Measurements from ENCODE around the gene TRNP1.

Gene TRNP1

GRCh38 chr1:27025718-27026117 lies 32.2 kb downstream of the TRNP1 start:
- H3K4me3 ChIP-seq (ENCODE audit: insufficient read depth, low read depth, low read length, poor library complexity, severe bottlenecking), result no peak overlapping the region
- no peaks in the 10 kb centered on the region for H3K9me3 ChIP-seq (ENCODE audit: control insufficient read depth, low read length)
- no peak for DNase-seq
- H3K36me3 ChIP-seq (ENCODE audit: control insufficient read depth, insufficient read depth, low read length), result no peaks in the 10 kb centered on the region
- H3K27me3 ChIP-seq (replicated peaks; ENCODE audit: control insufficient read depth, insufficient read depth, low read length, poor library complexity, severe bottlenecking), result peaks cover 3% of the 10 kb centered on the region
- no peaks in the 10 kb centered on the region for H3K4me1 ChIP-seq (ENCODE audit: control insufficient read depth, insufficient read depth, low read length, poor library complexity, severe bottlenecking)
- H3K27ac ChIP-seq (ENCODE audit: insufficient read depth, low read length, poor library complexity, severe bottlenecking), result no peak overlapping the region

DNA sequence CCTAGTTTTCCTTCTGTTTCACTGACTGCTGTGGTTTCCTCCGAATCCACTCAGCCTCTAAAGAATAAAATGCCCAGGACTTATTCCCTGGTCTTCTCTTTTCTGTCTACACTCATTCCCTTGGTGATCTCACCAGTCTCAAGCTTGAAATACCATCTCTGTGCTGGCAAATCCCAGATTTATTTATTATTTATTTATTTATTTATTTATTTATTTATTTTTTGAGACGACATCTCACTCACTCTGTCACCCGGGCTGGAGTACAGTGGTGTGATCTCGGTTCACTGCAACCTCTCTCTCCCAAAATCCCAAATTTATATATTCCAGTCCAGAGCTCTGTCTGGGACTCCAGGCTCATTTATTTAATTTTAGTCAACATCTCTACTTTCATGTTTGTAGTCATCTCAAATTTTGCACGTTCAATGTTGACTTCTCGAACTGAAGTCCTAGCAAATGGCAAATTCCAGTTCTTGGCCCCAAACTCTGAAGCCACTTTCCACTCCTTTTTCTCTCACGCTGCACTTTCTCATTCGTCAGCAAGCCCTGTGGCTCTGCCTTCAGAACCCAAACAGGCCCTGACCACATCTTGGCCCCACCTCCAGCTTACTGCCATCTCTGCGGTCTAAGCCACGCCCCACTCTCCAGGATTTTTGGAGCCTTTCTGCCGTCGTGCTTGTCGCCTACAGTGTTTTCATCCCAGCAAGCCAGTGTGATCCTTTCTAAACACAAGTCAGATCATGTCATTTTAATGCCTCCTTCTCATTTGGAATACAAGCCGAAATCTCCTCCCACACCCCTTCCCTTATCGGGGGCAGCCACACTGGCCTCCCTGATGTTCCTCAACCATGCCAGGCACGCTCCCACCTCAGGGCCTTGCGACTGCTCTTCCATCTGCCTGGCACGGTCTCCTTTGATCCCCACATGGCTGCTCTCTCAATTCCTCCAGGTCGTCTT lies 33.4 kb downstream of the TRNP1 start:
- H3K4me1 ChIP-seq (ENCODE audit: control insufficient read depth, insufficient read depth, low read length, poor library complexity, severe bottlenecking), result no peaks in the 10 kb centered on the region
- H3K9me3 ChIP-seq (ENCODE audit: control insufficient read depth, low read length), result no peaks in the 10 kb centered on the region
- H3K27me3 ChIP-seq (replicated peaks; ENCODE audit: control insufficient read depth, insufficient read depth, low read length, poor library complexity, severe bottlenecking), result peaks cover 4% of the 10 kb centered on the region
- no peak overlapping the region for H3K27ac ChIP-seq (ENCODE audit: insufficient read depth, low read length, poor library complexity, severe bottlenecking)
- no peaks in the 10 kb centered on the region for H3K36me3 ChIP-seq (ENCODE audit: control insufficient read depth, insufficient read depth, low read length)
- no peak overlapping the region for H3K4me3 ChIP-seq (ENCODE audit: insufficient read depth, low read depth, low read length, poor library complexity, severe bottlenecking)
- no peak for DNase-seq

- Histone ChIP-seq H3K9me3 (ENCODE audit: control insufficient read depth, low read length) (no peaks in the 10 kb centered on the region), H3K4me3 (ENCODE audit: insufficient read depth, low read depth, low read length, poor library complexity, severe bottlenecking) (no peak overlapping the region), H3K27me3 (replicated peaks; ENCODE audit: control insufficient read depth, insufficient read depth, low read length, poor library complexity, severe bottlenecking) (peaks cover 7% of the 10 kb centered on the region), H3K27ac (ENCODE audit: insufficient read depth, low read length, poor library complexity, severe bottlenecking) (no peak overlapping the region), H3K36me3 (ENCODE audit: control insufficient read depth, insufficient read depth, low read length) (no peaks in the 10 kb centered on the region), H3K4me1 (ENCODE audit: control insufficient read depth, insufficient read depth, low read length, poor library complexity, severe bottlenecking) (no peaks in the 10 kb centered on the region)
- no peak for DNase-seq
Measured at GRCh38 chr1:27027575-27028250, 34.2 kb downstream of the TRNP1 start.

DNA sequence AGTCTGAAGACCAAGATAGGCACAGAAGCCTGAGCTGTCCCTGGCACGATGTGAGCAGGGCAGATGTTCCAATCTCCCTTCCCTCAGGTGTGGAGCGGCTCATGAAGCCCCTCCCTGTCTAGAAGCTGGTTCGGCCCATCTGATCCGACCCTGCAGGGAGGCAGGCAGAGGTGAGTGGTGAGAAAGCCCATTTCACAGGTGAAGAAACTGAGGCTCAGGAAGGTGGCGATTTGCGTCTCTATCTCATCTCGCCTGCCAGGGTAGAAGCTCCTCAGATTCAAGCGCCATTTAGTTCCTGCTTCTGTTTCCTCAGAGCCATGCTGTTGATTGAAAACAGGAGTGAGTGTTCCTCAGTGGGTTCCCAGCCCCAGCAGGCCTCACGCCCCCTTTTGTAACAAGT lies 36.0 kb downstream of the TRNP1 start:
- no peak for DNase-seq
- no peak overlapping the region for H3K4me3 ChIP-seq (ENCODE audit: insufficient read depth, low read depth, low read length, poor library complexity, severe bottlenecking)
- H3K9me3 ChIP-seq (ENCODE audit: control insufficient read depth, low read length), result no peaks in the 10 kb centered on the region
- H3K27ac ChIP-seq (ENCODE audit: insufficient read depth, low read length, poor library complexity, severe bottlenecking), result no peak overlapping the region
- no peaks in the 10 kb centered on the region for H3K4me1 ChIP-seq (ENCODE audit: control insufficient read depth, insufficient read depth, low read length, poor library complexity, severe bottlenecking)
- no peaks in the 10 kb centered on the region for H3K36me3 ChIP-seq (ENCODE audit: control insufficient read depth, insufficient read depth, low read length)
- H3K27me3 ChIP-seq (replicated peaks; ENCODE audit: control insufficient read depth, insufficient read depth, low read length, poor library complexity, severe bottlenecking), result peaks cover 7% of the 10 kb centered on the region

DNA sequence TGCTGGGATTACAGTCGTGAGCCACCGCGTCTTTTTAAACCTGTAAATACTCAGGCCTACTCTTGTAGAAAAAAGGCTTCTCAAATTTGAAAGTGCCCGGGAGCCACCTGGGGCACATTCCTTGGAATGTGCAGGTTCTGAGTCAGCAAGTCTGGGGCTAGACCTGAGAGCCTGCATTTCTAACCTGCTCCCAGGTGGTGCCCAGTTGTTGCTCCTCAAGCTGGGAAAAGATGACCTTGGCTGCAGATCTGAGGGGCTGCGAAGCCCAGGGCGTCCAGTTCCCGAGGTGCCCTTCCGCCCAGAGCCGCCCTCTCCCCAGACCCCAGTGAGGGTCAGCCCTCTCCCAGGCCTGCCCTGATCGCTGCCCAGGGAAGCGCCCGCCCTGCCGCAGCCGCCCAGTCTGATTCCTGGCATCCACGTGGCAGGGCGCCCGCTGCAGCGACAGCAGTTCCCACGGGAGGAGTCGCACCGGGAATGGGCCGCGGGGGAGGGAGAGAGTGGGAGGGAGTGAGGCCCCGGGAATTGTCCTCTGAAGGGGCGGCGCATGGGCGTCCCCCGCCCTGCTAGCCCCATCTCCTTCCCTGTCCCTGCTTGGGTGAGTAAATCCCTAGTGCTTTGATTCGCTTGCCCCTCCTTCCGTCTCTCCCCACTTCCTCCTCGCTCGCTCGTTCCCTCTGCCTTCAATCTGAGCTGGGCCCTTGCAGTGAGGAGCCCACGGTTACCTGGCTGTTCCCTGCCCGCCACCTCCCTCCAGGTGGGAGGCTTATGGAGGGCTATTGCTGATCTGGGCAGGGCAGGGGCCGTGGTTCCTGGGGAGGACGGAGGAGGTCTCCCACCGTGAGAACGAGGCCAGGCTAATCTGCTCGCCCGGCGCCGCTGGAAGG lies 38.0 kb downstream of the TRNP1 start:
- Histone ChIP-seq H3K9me3 (ENCODE audit: control insufficient read depth, low read length) (no peaks in the 10 kb centered on the region), H3K27ac (ENCODE audit: insufficient read depth, low read length, poor library complexity, severe bottlenecking) (no peak overlapping the region), H3K27me3 (replicated peaks; ENCODE audit: control insufficient read depth, insufficient read depth, low read length, poor library complexity, severe bottlenecking) (peaks cover 7% of the 10 kb centered on the region), H3K4me3 (ENCODE audit: insufficient read depth, low read depth, low read length, poor library complexity, severe bottlenecking) (no peak overlapping the region), H3K4me1 (ENCODE audit: control insufficient read depth, insufficient read depth, low read length, poor library complexity, severe bottlenecking) (no peaks in the 10 kb centered on the region), H3K36me3 (ENCODE audit: control insufficient read depth, insufficient read depth, low read length) (no peaks in the 10 kb centered on the region)
- no peak for DNase-seq

DNA sequence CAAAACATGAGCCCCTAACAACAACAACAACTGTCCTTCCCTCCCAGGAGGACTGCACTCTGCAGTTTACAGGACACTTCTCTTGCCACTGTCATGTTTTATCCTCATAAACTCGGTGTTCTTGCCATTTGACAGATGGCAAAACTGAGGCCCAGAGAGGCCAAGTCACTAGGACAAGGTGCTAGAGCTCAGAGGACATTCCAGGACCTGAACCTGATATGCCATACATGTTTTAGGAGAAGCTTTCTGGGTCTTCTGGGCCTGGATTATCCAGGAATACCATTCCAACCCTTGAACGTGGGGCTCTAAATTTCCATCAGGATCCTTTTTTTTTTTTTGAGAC lies 38.6 kb downstream of the TRNP1 start:
- H3K27me3 ChIP-seq (replicated peaks; ENCODE audit: control insufficient read depth, insufficient read depth, low read length, poor library complexity, severe bottlenecking), result peaks cover 7% of the 10 kb centered on the region
- no peaks in the 10 kb centered on the region for H3K4me1 ChIP-seq (ENCODE audit: control insufficient read depth, insufficient read depth, low read length, poor library complexity, severe bottlenecking)
- no peak for DNase-seq
- no peaks in the 10 kb centered on the region for H3K9me3 ChIP-seq (ENCODE audit: control insufficient read depth, low read length)
- H3K27ac ChIP-seq (ENCODE audit: insufficient read depth, low read length, poor library complexity, severe bottlenecking), result no peak overlapping the region
- no peak overlapping the region for H3K4me3 ChIP-seq (ENCODE audit: insufficient read depth, low read depth, low read length, poor library complexity, severe bottlenecking)
- H3K36me3 ChIP-seq (ENCODE audit: control insufficient read depth, insufficient read depth, low read length), result no peaks in the 10 kb centered on the region

DNA sequence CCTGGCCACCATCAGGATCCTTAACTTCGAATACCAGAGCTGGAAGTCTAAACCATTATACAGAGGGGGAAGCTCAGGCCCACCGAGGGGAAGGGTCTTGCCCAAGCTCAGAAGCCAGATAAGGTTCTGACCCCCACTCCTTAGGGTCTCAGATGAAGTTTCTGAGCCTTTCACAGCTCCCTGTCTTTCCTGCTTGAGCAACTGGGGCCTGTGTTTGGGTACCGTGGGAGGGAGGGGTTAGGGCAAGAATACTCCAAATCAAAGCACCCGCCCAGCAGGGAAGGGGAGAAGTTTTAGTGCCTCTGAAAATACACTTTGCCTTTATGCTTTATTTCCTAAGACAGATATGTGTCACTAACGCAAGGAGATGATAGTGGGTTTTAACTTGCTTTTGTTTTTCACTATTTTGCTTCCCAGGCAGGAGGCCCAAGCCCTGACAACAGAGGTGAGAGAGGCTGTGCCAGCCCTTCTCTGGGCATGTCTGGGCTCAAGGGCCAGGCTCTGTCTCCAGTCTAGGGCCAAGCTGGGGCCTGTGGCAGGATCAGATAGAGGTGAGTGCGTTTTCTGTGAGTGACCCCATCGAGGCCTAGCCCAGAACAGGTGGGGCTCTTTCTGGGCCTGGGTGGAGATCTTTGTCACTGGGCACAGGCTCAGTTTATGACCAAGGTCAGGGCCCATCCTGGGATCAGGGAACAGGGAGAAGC lies 39.7 kb downstream of the TRNP1 start:
- Histone ChIP-seq H3K4me1 (ENCODE audit: control insufficient read depth, insufficient read depth, low read length, poor library complexity, severe bottlenecking) (no peaks in the 10 kb centered on the region), H3K4me3 (ENCODE audit: insufficient read depth, low read depth, low read length, poor library complexity, severe bottlenecking) (no peak overlapping the region), H3K27ac (ENCODE audit: insufficient read depth, low read length, poor library complexity, severe bottlenecking) (no peak overlapping the region), H3K9me3 (ENCODE audit: control insufficient read depth, low read length) (no peaks in the 10 kb centered on the region), H3K27me3 (replicated peaks; ENCODE audit: control insufficient read depth, insufficient read depth, low read length, poor library complexity, severe bottlenecking) (peaks cover 7% of the 10 kb centered on the region), H3K36me3 (ENCODE audit: control insufficient read depth, insufficient read depth, low read length) (no peaks in the 10 kb centered on the region)
- no peak for DNase-seq

DNA sequence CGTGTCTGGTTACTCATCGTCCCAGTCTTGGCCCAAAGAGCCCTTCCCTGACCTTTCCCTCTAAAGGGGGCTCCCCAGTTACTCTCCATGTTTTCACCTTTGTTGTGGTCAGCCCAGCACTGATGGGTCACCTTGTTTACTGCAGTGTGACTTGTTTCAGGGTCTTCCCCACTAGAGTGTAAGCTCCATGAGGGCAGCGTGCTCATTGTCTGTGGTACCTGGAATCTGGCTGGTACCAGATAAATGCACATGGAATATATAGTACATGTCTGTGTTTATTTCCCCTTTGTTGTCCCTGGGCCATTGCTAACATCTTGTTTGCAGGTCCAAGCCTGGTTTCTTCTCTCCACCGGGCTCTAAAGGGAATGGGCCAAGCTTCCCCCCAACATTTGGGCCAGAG lies 41.9 kb downstream of the TRNP1 start:
- H3K36me3 ChIP-seq (ENCODE audit: control insufficient read depth, insufficient read depth, low read length), result no peaks in the 10 kb centered on the region
- H3K27me3 ChIP-seq (replicated peaks; ENCODE audit: control insufficient read depth, insufficient read depth, low read length, poor library complexity, severe bottlenecking), result peaks cover 4% of the 10 kb centered on the region
- no peaks in the 10 kb centered on the region for H3K4me1 ChIP-seq (ENCODE audit: control insufficient read depth, insufficient read depth, low read length, poor library complexity, severe bottlenecking)
- H3K4me3 ChIP-seq (ENCODE audit: insufficient read depth, low read depth, low read length, poor library complexity, severe bottlenecking), result no peak overlapping the region
- H3K9me3 ChIP-seq (ENCODE audit: control insufficient read depth, low read length), result no peaks in the 10 kb centered on the region
- no peak overlapping the region for H3K27ac ChIP-seq (ENCODE audit: insufficient read depth, low read length, poor library complexity, severe bottlenecking)
- no peak for DNase-seq

DNA sequence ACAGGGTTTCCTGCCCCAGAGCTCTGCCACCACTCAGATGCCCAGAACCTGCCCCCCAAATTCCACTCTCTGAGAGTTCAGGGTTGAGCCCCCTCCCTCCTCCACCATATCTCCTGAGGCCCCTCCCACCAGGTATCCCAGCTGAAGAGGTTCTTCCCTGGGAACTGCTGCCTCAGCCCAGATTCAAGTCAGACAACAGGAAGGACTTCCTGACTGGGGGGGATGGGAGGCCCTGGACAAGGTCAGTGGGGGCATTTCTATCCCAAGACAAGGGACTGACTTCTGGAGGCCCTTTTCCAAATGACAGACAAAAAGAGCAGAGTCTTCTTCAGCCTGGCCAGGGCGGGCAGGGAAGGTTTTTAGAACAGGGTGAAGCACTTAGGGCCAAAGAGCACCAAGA lies 43.2 kb downstream of the TRNP1 start:
- no peak overlapping the region for H3K4me3 ChIP-seq (ENCODE audit: insufficient read depth, low read depth, low read length, poor library complexity, severe bottlenecking)
- no peaks in the 10 kb centered on the region for H3K9me3 ChIP-seq (ENCODE audit: control insufficient read depth, low read length)
- peaks cover 4% of the 10 kb centered on the region for H3K27me3 ChIP-seq (replicated peaks; ENCODE audit: control insufficient read depth, insufficient read depth, low read length, poor library complexity, severe bottlenecking)
- H3K4me1 ChIP-seq (ENCODE audit: control insufficient read depth, insufficient read depth, low read length, poor library complexity, severe bottlenecking), result no peaks in the 10 kb centered on the region
- no peak for DNase-seq
- H3K27ac ChIP-seq (ENCODE audit: insufficient read depth, low read length, poor library complexity, severe bottlenecking), result no peak overlapping the region
- no peaks in the 10 kb centered on the region for H3K36me3 ChIP-seq (ENCODE audit: control insufficient read depth, insufficient read depth, low read length)
